Measurements from ENCODE around the gene ARHGAP21. TPM values are rescaled to one million over a fixed set of nuclear protein-coding genes. Genes with fewer than 3 reads are reported as not detected.

ARHGAP21 gene
- 49.5 and 59.4 TPM in 2 replicates for total RNA-seq (2021)
- long read RNA-seq, partial matches to known transcripts: 18 of 30 reads
- long read RNA-seq, other reads (novel, unspliced or antisense): 12 of 30 reads

- H4K91ac ChIP-seq (ENCODE audit: insufficient read length, low read depth, low read length): no peak within 1 kb of the TSS
- no peak within 1 kb of the TSS for H2BK15ac ChIP-seq (ENCODE audit: low read depth, low read length)
- H3K9me3 Mint-ChIP-seq: peaks cover 0 to 2% of the 10 kb centered on the region in 2 experiments; a peak in 2 of 5 replicates
- no peak within 1 kb of the TSS for H3K18ac ChIP-seq (ENCODE audit: insufficient read length, low read depth, low read length)
- H3K23me2 ChIP-seq (ENCODE audit: insufficient read length, low read depth, low read length, poor library complexity, severe bottlenecking): peaks cover 28% of the 10 kb centered on the region
- H3K79me2 ChIP-seq (ENCODE audit: insufficient read depth, low read length): no peaks in the 10 kb centered on the region
- TF ChIP-seq CTCF (conservative IDR thresholded peaks at IDR 0.05): peak; percentile 18; the same call in 1 of the 3 replicates
- H2BK5ac ChIP-seq (ENCODE audit: insufficient read length, low read length): no peak within 1 kb of the TSS
- peak within 1 kb of the TSS; percentile 66 to 82 (median 77); a peak in 5 of 7 replicates for H3K27ac Mint-ChIP-seq
- peak within 1 kb of the TSS; percentile 96 for H3K4me2 ChIP-seq (ENCODE audit: insufficient read depth, insufficient read length, low read length)
- DNase-seq: peak; percentile 61
- peak within 1 kb of the TSS; percentile 69 for H3K9ac ChIP-seq (ENCODE audit: extremely low read depth, insufficient read length, low read length)
- no peak within 1 kb of the TSS for H3K23ac ChIP-seq (ENCODE audit: insufficient read length, low read depth, low read length)
- no peak within 1 kb of the TSS for H2BK20ac ChIP-seq (ENCODE audit: low read depth, low read length, poor library complexity, severe bottlenecking)
- H4K5ac ChIP-seq (ENCODE audit: insufficient read length, low read depth, low read length): no peak within 1 kb of the TSS
- no peaks in the 10 kb centered on the region; a peak in 2 of 7 replicates for H3K36me3 Mint-ChIP-seq (ENCODE audit: insufficient read depth in 1 of 3, low read depth in 3 of 3)
- H2AFZ ChIP-seq (ENCODE audit: low read length): no peak within 1 kb of the TSS
- H3K27me3 ChIP-seq (ENCODE audit: insufficient read depth, low read length): peaks cover 10% of the 10 kb centered on the region; the same call in 1 of the 2 replicates
- H3K4me1 Mint-ChIP-seq: peaks cover 34 to 39% of the 10 kb centered on the region in 2 experiments
- H3K56ac ChIP-seq (ENCODE audit: insufficient read length, low read depth, low read length): no peak within 1 kb of the TSS
- H3K4me3 Mint-ChIP-seq: peak within 1 kb of the TSS; percentile 83 to 97
- no peak within 1 kb of the TSS for H2AK5ac ChIP-seq (ENCODE audit: insufficient read length, low read length)
- H3K14ac ChIP-seq (ENCODE audit: insufficient read depth, low read length): peak within 1 kb of the TSS; percentile 51; the same call in 1 of the 2 replicates
- H3K4me1 ChIP-seq (ENCODE audit: insufficient read depth, low read length): peaks cover 2% of the 10 kb centered on the region; the same call in 1 of the 2 replicates
- H3K79me1 ChIP-seq (ENCODE audit: insufficient read depth, low read depth, low read length, poor library complexity, severe bottlenecking): no peaks in the 10 kb centered on the region
- H4K20me1 ChIP-seq (ENCODE audit: control insufficient read depth, insufficient read depth, insufficient read length): no peaks in the 10 kb centered on the region
- no CpG with 5 or more reads among the region's 46 CpGs for WGBS (ENCODE audit: extremely low coverage, insufficient read length, low lambda C conversion rate)
- no peak within 1 kb of the TSS for H3K4ac ChIP-seq (ENCODE audit: low read depth, low read length)
- H3T11ph ChIP-seq (ENCODE audit: low read length): no peak within 1 kb of the TSS
- H3K27ac ChIP-seq (ENCODE audit: insufficient read length, low read depth, low read length): no peak within 1 kb of the TSS
- H2BK12ac ChIP-seq (ENCODE audit: insufficient read length, low read depth, low read length): no peak within 1 kb of the TSS
- H4K8ac ChIP-seq (replicated peaks; ENCODE audit: insufficient read length, low read depth, low read length): no peak within 1 kb of the TSS
- no peak within 1 kb of the TSS for H2BK120ac ChIP-seq (ENCODE audit: low read depth, low read length, poor library complexity, severe bottlenecking)
- H3K27me3 Mint-ChIP-seq (ENCODE audit: low read depth): peaks cover 17% of the 10 kb centered on the region
- no peaks in the 10 kb centered on the region for H3K9me3 ChIP-seq (ENCODE audit: control insufficient read depth, low read depth, low read length)
These were observed at the start of gene ARHGAP21 for GRCh38 chr10:24723788-24724380. ARHGAP21 (minus strand) TSS chr10:24723887; CDS start chr10:24721899, 1,988 bp downstream.

All from H9 (cell line).